SK-N-MC (cell line): ENCODE data around the gene MON2.

ENCODE experiments used
- EZH2 ChIP-seq: fragments of 200-600 bp; sonication (generic); IDR thresholded peaks from one replicate; pipeline ENCODE4 v1.6.1; 2017; ENCODE audit warnings: antibody characterized with exemption
- FOXP2 ChIP-seq: optimal IDR thresholded peaks from 2 replicates; pipeline ENCODE3; 2011; ENCODE audit warnings: mild to moderate bottlenecking, moderate library complexity; ENCODE audit not compliant: insufficient read depth; ENCODE audit errors: extremely low read length, control extremely low read depth
- POLR2AphosphoS5 ChIP-seq: IDR thresholded peaks from 2 replicates; pipeline ENCODE4 v1.6.1; 2012; ENCODE audit warnings: mild to moderate bottlenecking, low read depth, low read length, borderline replicate concordance

GRCh38 chr12:62458626-62459025 lies 8.0 kb upstream of the MON2 start:
- TF ChIP-seq EZH2: no peak
- TF ChIP-seq POLR2AphosphoS5: no peak
- no peak for TF ChIP-seq FOXP2
